ENCODE data around the gene COL27A1.

The COL27A1 gene

DNA sequence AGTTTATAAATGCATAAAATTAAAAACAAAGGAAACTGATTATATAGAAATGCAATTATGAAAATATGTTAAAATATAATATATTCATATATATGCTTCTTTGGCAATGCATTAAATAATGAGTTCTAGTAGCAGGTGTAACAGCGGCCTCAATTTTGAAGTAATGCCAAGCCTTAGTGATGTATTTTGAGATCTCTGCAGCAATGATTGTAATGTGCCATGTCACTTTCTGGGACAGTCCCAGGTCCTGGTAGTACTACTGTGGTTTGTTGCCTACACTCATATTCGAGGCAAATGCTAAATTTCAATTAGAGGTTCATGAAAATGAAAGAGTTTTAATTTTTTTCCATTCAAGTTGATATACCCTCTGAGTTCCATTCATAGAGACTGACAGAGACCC, 91.7 kb downstream of the COL27A1 start:
- DNase-seq (ENCODE audit: low read depth): no peak

DNA sequence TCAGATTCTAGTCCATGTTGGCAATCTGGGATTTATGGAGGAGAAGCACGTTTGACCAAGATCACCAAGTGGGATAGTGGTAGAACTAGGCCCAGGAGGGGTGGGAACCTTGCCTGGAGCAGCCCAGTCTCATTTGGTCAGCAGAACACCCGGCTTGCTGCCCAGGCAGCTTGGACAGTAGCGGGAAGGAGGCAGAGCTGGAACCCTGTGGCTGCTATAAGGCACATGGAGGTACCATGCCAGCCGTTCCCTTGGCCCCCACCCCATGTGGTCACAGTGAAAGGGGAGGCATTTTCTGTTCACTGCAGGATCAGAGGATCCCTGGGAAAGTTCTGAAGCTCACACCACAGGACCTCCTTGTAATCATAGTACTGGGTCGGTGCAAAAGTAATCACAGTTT, 92.2 kb downstream of the COL27A1 start:
- DNase-seq (ENCODE audit: low read depth): no peak

DNA sequence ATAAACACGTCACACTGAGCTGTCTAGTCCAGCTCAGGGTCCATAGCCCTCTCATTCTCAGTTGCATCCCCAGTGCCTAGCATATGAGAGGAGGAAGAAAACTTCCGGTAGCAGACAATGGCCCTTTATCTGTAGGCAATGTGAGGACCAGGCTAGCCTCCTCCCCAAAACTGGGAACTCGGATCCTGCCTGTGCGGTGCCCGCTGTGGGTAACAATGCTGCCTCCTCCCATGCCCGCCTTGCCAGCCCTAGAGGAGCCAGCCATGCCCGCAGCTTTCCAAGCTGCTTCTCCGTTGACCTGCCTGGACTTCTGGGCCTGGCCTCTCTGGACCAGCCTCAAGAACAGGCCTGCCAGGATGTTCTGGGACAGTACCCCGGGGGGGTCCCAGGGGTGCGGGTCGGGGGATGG, 93.0 kb downstream of the COL27A1 start:
- DNase-seq (ENCODE audit: low read depth): no peak

DNA sequence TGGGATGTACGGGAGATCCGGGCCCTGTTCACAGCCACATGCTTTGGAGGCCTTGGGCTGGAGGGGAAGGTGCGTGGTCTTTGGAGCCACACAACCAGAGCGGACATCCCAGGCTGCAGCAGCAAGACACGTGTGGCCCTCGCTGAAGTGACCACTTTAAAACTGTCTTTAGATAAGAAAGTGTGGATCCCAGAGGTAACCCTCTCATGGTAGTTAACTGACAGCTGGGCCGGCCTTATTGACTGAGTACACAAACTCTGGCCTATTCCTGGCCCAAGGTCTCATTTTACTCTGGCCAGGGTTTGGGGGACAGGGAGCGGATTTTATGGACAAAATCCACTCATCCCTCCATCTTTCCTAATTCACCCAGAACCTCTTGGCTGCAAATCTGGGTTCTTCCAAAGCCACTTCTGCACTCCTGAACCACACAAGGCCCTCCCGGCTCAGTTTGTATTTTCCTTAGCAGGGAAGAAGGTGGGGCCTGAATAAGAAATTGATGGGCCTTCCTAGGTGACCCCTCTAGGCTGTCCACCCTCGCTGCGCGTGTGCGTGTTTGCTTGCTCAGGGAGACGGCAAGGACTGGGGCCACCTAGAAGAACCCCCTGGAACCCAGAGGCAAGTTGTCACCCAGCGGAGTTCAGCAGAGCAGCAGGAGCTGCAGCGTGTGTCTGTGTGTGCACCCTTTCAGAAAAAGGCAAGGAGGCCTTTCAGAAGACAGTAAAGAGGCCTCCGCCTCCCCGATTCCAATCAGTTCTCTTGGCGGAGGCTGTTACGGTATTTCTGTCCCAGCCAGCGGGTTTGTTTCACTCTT, 94.3 kb downstream of the COL27A1 start:
- DNase-seq (ENCODE audit: low read depth): no peak

DNA sequence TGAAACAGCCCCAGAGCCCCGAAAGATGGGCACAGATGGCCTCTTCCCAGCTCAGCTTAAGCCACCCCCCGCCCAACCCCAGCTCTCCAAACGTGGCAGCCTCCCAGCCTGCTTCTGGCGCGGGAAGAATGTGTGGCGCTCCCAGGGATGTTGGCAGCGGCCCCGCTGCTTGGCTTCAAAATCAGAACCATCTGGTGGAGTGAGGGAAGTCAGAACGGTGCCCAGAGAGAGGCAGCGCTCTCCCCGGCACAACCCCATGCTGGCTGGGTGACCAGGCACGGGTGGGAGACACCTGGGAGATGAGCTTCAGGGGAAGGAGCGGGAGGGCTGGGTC, 94.9 kb downstream of the COL27A1 start:
- no peak for DNase-seq (ENCODE audit: low read depth)

DNA sequence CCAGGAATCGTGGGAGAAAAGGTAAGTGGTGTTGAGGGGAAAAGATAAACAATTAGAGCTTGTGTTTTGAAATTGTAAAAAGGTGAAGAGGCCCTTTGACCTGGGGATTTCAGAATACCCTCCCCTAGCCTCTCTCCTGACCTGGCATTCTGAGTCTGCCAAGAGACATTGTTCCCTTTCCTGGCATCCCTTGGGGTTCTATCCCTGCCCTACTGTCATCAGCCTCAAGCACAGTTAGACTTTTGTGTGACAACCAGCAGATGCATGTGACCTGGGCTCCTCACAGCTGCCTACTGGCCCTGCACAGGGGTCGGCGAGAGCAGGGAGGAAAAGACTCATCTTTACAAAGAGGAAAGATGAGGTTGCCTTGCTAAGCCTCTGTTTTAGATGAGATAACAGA, 95.3 kb downstream of the COL27A1 start:
- DNase-seq (ENCODE audit: low read depth): no peak

DNA sequence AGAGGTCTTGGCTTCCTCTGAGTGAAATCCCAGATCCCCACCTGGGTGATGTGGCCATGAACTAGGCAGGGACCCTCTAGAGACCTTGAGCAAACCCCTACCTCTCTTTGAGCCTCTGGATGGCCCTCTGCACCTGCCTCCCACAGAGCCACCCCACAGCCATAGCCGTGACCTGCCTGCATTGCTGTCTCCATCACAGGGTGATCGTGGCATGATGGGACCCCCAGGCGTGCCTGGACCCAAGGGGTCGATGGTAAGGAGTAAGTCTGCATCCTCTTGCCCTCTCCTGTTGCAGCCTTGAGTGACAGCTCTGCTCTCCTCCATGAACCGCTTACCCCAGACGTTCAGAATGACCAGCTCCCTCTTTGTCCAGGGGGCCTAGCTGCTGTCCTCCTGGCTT, 97.1 kb downstream of the COL27A1 start:
- no peak for DNase-seq (ENCODE audit: low read depth)

DNA sequence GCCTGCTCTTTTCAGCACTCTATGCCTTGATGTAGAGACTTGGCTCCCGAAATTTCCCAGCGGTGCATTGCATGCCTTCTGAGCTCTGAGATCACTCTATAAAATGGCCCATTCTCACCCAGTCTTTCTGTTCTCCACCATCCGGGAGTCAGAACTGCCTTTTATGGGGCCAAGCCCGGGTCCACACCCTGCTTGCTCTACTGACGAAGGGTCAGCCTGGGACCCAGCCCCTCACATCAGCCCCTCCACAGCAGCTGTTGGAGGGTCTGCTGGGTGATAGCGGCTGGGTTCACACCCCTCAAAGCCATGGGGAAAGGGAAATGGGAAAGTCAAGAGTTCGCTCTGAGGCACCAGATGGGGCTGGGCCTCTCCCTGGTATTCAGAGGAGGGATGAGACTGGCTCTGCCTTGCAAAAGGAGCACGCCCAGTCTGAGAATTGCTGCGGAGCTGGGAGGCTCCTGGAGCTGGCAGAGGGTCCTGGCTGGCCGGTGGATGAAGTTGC, 101.5 kb downstream of the COL27A1 start:
- DNase-seq (ENCODE audit: low read depth): no peak

DNA sequence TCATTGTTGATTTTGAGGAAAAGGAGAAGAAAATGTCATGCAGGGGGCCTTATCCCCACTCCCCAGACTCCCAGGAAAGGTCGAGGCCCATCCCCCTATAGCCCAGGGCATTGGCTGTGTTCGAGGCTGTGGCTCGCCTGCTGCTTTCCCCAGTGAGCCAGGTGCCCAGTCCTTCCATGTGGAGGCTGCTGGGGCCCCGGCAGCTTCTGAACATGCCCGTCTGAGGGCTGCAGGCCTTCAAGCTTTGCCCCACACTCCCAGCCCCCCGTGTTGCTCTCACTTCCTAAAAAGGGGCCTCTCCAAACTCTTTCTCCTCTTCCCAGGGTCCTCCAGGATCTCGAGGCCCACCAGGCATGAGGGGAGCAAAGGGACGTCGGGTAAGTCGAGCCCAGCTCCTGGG, 102.9 kb downstream of the COL27A1 start:
- DNase-seq (ENCODE audit: low read depth): no peak

DNA sequence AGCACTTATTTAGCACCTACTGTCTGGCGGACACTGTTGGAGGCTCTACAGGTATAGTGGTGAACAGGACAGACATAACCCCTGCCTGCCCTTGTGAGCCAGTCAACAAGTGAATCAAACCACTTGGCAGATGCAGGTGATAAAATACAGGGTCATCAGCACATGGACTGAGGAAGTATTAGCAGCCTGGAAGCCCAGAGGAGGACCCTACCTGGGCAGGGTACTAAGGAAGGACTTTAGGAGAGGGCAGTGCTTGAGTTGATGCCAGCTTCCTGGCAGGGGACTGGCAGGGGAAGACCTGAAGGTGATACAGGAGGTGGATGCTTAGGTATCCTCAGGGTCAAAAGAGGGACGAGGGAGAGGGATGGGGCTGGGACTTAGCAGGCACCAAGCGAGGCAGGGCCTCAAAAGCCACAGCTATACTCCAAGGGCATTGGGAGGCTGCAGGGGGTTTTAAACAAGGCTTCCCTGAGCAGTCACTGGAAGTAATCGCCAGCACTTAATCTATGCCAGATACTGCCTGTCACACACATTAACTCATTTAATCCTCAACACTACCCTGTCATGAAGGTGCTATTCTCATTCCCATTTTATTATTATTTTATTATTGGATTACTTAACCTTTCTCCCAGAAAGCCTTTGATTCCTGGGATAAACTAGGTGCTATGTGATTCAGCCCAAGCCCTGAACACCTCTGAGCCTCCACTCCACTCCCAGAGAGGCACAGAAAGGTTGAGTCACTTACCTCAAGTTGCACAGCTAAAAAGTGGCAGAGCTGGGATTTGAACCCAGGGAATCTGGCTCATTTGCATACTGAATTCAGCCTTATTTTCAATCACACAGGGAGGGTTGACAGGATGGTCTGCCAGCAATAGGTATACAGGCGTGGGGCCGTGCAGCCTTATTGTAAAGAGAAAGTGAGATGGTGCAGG, 103.8 kb downstream of the COL27A1 start:
- DNase-seq (ENCODE audit: low read depth): no peak

DNA sequence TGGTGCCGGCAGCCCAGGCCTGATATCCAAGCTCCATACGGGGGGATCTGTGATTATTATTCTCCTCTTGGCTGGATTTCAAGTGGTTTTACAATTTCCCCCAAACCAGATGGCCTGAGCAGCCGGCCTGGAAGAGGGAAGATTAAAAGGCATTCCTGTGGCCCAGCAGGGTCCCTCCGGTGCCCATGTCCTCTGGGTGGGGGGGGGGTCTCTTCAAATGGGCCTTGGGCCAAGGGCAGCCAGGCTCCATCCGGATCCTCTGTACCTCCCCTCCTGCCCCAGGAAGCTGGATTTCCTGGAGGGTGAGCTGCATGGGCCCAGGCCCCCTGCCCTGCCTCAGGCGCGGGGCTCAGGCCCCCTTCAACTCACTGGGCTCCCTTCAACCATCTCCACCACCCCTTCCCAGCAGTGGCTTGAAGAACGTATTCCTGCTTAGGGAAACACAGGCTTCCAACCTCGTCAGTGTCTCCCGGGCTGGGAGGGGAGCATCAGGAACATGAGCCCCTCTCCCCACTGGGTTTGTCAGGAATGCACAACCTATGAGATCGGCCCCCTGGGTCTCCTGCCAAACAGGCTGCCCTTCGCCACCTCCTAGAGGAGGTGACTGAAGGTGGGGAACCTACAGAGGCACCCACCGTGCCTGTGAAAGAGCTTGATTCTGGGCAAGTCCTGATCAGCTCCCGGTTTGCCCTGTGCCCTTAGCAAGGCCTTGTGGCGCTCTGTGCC, 104.6 kb downstream of the COL27A1 start:
- DNase-seq (ENCODE audit: low read depth): no peak

DNA sequence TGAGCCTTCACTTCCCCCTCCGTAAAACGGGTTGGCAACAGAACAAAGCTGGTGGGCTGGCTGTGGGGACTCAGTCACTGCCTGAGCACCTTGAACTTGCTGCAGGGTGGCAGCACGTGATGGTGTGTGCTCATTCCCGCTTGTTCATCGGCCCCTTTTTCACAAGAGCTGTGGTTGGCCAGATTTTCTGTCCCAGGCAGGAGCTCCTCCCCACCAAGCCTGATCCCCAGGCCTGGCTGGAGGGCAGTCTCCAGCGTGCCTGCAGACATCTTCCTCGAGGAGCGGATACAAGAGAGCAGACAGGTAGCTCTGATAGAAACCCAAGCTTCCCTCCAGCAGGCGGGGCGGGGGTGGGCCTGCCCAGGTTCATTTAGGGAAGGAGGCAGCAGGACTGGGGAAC, 105.7 kb downstream of the COL27A1 start:
- DNase-seq (ENCODE audit: low read depth): no peak

DNA sequence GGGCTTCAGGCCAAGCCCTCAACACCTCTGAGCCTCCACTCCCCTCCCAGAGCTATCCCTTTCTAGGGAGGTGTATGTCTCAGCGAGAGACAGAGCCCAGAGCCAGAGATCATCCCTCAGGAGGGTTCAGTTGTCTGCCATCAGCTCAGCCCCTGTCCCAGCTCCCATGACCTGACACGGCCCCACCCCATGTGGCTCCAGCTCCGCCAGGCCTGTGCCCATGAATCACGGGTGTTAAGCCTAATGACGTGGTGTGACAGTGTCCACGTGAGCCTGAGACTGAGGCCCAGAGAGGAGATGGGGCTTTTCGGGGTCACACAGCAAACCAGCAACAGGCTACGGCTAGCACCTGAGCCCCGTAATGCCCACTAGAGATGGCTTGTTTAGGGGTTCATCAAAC, 106.7 kb downstream of the COL27A1 start:
- DNase-seq (ENCODE audit: low read depth): no peak

DNA sequence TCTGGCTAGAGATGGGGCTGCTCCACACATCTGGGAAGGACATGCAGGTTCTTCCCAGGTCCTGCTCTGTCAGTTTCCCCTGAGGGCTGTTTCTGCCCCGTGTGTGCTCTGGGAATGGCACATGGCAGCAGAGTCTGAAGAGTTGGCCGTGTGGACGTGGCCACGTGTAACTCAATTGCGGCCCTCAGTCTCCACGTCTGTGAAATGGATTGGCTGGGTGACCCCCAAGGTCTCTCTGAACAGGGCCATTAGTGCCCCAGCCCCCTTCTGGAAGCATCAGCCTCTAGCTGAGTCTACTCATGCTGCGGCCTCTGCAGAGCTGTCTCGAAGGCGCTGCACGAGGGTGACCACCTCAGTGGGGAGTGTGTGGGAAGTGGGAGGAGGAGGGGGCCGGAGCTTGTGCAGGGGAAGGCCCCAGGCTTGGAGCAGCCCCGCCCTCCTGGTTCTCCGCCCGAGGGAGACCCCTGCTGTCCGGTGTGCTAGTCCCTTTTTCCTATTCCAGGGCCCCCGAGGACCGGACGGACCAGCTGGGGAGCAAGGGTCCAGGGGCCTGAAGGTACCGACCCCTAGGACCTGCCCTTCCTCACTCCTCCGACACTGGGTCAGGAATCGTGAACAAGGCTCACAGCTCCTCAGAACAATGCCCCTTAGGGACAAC, 108.6 kb downstream of the COL27A1 start:
- no peak for DNase-seq (ENCODE audit: low read depth)

DNA sequence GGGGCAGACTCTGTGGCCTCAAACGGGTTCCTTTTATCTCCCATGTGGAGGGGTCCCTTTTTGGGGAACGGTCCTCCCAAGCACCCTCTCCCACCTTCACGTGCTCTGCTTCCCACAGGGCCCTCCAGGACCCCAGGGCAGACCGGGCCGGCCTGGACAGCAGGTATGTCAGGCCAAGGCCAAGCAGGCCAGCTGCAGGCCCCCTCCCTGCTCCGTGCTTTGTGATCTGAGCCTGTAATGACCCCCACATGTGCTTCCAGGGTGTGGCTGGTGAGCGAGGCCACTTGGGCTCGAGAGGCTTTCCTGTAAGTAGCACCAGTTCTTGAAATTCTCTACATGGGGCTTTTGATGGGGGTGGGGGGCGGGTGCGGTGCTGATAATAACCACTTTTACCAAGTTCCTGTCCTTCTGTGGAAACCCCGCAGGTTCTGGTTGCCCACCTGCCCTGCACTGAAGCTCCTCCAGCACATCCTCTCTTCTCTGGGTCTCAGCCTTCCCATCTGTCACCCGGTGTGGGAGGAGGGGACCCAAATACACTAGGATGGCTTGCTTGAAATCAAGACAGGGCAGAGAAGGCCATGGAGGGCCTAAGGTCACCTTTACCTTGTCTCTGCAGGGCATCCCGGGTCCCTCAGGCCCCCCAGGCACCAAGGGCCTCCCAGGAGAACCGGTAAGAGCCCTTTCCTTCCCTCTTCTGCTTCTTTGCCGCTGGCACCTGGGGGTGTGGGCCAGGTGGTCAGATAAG, 109.6 kb downstream of the COL27A1 start:
- DNase-seq (ENCODE audit: low read depth): no peak

DNA sequence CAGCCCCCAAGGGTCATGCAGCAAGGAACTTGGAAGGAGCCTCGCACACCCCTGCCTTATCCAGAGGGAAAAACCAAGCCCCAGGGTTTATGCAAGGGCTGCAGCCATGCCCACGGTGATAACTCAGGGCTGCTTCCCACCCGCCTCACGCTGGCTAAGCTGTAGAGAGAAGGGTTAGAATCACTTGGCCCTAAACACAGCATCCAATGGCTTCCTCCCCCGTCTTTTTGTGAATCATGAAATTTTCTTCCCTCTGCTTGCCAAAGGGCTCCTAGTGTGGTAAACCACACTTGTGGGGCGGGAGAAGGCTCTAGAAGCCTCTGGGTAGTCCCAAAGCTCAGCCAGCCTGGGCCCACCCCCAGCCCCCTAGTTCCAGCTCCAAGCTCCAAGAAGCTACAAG, 111.6 kb downstream of the COL27A1 start:
- DNase-seq (ENCODE audit: low read depth): no peak

DNA sequence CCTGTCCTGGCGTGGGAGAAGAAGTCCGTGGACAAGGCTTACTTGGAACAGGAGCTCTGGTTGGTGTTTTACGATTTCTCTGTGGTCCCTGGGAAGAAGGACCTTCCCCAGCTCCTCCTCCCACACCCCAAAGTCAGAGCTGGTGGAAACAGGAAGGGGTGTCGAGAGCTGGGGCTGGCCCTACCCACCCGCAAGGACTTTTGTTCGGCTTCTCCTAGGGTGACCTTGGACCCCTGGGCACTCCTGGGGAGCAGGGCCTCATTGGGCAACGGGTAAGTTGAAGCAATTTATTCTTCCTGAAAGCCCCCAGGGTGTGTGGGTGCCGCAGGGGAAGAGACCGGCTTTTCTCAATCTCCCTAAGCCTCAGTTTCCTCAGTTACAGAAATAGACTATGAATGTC, 113.7 kb downstream of the COL27A1 start:
- DNase-seq (ENCODE audit: low read depth): no peak

DNA sequence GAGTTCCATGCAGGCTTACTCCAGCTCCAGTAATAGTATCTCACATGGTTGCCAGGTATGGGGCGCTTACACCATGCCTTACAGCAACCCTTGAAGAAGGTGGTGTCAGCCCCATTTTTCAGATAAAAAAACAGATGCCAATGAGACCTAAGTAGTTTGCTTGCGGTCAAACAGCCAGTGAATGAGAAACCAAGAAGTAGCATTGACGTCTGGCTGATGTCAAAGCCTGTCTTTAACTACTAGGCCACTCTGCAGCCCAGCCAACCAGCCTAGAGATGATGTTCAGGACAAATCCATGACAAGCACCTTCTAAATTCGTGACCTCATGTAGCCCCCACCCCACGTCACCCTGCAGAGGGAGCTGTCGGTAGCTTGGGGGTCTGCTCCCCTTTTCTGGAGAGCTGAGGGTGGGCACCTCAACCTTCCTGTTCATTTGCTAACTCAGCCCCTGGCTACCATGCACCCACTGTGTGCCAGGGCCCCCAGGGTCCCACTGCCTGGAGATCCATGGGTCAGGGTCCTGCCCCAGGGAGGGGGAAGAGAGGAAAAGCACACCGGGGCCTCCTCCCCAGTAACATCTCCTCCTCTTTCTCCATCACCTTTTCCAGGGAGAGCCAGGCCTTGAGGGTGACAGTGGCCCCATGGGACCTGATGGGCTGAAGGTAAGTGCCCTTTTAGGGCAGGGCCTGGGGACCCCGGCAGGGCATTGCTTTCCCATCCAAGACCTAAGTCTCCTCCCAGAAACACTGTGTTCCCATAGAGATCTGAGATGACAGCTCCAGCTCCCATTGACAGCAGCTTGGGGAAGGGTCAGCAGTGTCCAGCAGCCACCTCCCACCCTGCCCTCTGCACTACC, 115.0 kb downstream of the COL27A1 start:
- no peak for DNase-seq (ENCODE audit: low read depth)

DNA sequence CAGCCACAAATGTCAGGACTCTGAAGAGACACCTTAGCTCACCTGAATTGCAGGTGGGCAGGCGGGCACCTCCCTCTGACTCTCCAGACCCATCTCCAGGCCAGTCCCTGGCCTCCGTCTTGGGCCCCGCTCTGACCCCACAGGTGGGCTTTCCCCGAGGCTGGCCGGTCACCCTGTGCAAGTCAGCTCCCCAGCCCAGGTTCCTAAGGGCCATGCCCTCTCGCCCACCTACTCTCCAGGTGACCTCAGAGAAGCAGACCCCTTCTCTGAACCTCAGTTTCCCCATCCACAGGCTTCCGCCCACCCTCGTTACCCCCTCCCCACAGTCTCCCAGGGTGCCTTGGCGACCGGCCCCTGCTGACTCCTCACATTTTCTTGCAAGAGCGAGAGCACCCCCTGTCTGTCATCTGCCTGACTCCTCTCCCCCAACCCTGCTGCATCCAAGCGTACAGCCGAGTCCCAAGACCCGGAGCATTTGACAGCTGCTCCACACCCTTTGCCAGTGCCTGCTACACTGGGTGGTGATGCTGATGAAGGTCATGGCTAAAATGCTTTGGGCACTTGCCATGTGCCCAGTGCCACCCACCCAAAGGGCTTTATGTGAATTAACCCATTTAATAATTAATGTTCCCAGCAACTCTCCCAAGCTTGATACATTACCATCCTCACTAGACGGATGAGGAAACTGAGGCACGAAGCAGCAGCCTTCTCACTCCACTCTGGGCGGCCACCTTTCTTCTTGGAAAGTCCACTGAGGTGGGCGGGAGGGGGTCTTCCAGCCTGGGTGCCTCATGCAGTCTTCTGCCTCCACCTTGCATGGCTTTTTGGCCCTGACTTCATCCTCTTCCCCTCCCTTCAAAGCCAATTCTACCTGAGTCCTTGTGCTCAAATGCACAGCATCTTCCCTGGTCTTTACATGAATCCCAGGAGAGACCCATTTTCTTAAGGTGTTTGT, 116.5 kb downstream of the COL27A1 start:
- no peak for DNase-seq (ENCODE audit: low read depth)
